CD4-positive, alpha-beta T cell (primary cell): ENCODE data around the gene EGFLAM. TPM values are rescaled to one million over a fixed set of nuclear protein-coding genes. Genes with fewer than 3 reads are reported as not detected.

Experiments used
- ATAC-seq: fragments of 200-7000 bp; cut with Tn5 transposase; one replicate; pipeline ENCODE4 v1.10.0; 2022; ENCODE audit warnings: mild to moderate bottlenecking; ENCODE audit not compliant: poor library complexity
- CTCF ChIA-PET: fragments of 350-600 bp; sonication (Branson Sonifier 250); formaldehyde crosslinking; loops from one replicate; lab custom pipeline; 2021; ENCODE audit warnings: antibody characterized with exemption, inconsistent platforms; lab: Charles Lee
- POLR2A ChIA-PET: fragments of 350-600 bp; sonication (Branson Sonifier 250); formaldehyde crosslinking; loops from one replicate; lab custom pipeline; 2021; ENCODE audit warnings: antibody characterized with exemption, inconsistent platforms; lab: Charles Lee
- DNase-seq, 14 experiments: peaks; one replicate each; pipeline ENCODE4 v3.0.0-alpha.2; 2013 to 2020; ENCODE audit warnings: mixed read lengths in 2 of 14
- H3K27ac ChIP-seq, 2 donors: one replicate each; pipeline versions ENCODE4 v1.5.1 to v1.7.0; 2013; ENCODE audit warnings: low read length in 2 of 2, low read depth in 1 of 2, mild to moderate bottlenecking in 1 of 2
- H3K27me3 ChIP-seq, 2 experiments: 1 replicate in 1 of 2; 2 replicates in 1 of 2; pipeline versions ENCODE4 v1.6.1 to v1.7.0; 2013; ENCODE audit warnings: low read length in 2 of 2, control low read depth in 1 of 2, mild to moderate bottlenecking in 1 of 2, moderate library complexity in 1 of 2; ENCODE audit not compliant: insufficient read depth in 2 of 2, control insufficient read depth in 1 of 2
- H3K36me3 ChIP-seq: one replicate; pipeline ENCODE4 v1.6.1; 2013; ENCODE audit warnings: low read length, control low read depth; ENCODE audit not compliant: insufficient read depth
- H3K4me1 ChIP-seq: one replicate; pipeline ENCODE4 v1.6.1; 2013; ENCODE audit warnings: low read length, control low read depth; ENCODE audit not compliant: insufficient read depth
- H3K4me3 ChIP-seq: one replicate; pipeline ENCODE4 v1.5.1; 2013; ENCODE audit warnings: mild to moderate bottlenecking, low read length, moderate library complexity
- H3K9me3 ChIP-seq, 2 experiments: 1 replicate in 1 of 2; 2 replicates in 1 of 2; pipeline versions ENCODE4 v1.6.1 to v1.7.0; 2013; ENCODE audit warnings: low read length in 2 of 2, mild to moderate bottlenecking in 2 of 2, control low read depth in 1 of 2, moderate library complexity in 1 of 2; ENCODE audit not compliant: control insufficient read depth in 1 of 2, insufficient read depth in 1 of 2
- H3K27ac Mint-ChIP-seq: one replicate; pipeline ENCODE4 v1.8.0; 2020; ENCODE audit warnings: mixed read lengths
- H3K27me3 Mint-ChIP-seq: one replicate; pipeline ENCODE4 v1.8.0; 2021; ENCODE audit warnings: mixed read lengths
- H3K36me3 Mint-ChIP-seq: one replicate; pipeline ENCODE4 v1.8.0; 2021; ENCODE audit warnings: low read depth, mixed read lengths
- H3K4me1 Mint-ChIP-seq: one replicate; pipeline ENCODE4 v1.8.0; 2021; ENCODE audit warnings: low read depth, mixed read lengths
- H3K4me3 Mint-ChIP-seq: one replicate; pipeline ENCODE4 v1.8.0; 2020; ENCODE audit warnings: mild to moderate bottlenecking, mixed read lengths
- H3K9me3 Mint-ChIP-seq: one replicate; pipeline ENCODE4 v1.8.0; 2020; ENCODE audit warnings: mixed read lengths
- intact Hi-C, 2 experiments: fragments of 100-400 bp; cut with DNase I in 1 of 2; cut with micrococcal nuclease in 1 of 2; formaldehyde crosslinking; loops; one replicate each; pipeline versions ENCODE4 v1.15.1 to v1.9.0; 2023 to 2025; cut with DNase I, micrococcal nuclease
- total RNA-seq, 174 experiments: library from RNA in 2 of 174; stranded (reverse) in 2 of 174; gene quantifications; one replicate each; pipeline ENCODE4 v1.2.3 and lab custom pipeline; 2021 to 2026
- TF ChIP-seq, protein P1 (sequence below): fragments of 200-600 bp; IDR thresholded peaks from one replicate; pipeline ENCODE4 v1.8.0; 2022; ENCODE audit warnings: antibody characterized with exemption, mild to moderate bottlenecking

The EGFLAM gene
- total RNA-seq, 2 experiments from 2014 or later: not detected

DNA sequence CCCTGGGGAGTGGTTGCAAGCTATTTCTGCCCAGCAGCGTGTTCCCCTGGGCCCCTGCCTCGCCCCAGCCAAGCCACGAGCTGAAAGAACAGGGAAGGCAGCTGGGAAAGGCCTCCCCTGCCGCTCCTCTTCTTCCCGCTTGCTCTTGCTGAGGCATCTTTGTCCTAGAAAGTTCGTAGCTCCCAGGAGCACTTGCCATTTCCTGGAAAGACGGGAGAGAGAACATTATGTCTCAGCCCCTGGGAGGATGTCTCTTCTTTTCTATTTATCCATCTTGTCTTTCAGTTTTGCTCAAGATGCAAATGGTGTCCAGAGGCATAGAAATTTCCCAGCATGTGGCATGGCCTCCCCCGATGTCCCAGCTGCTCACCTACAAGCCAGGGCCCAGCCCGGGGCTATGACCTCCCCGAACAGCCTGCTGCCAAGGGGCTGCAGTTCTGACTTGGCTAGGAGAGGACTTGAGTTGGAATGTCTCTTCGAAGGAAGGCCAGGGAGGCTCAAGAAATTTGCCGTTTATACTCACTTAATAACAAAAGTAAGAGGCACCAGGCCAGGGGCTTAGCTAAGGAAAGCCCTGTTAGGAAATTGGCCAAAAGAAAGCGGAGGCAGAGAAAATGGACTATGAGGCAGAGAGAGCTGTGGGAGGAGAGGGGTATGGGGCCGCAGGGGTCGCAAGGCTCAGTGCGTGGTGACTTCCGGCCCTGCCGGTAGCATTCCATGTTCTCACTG, 210.8 kb downstream of the EGFLAM start:
- Histone ChIP-seq H3K27me3 (peaks cover 18 to 22% of the 10 kb centered on the region in 2 experiments), H3K36me3 (no peaks in the 10 kb centered on the region), H3K4me3 (no peak overlapping the region), H3K27ac (no peak overlapping the region), H3K4me1 (no peaks in the 10 kb centered on the region), H3K9me3 (peaks cover 0 to 11% of the 10 kb centered on the region in 2 experiments)
- peaks cover 52% of the 10 kb centered on the region for H3K27me3 Mint-ChIP-seq
- no peaks in the 10 kb centered on the region for H3K9me3 Mint-ChIP-seq
- H3K36me3 Mint-ChIP-seq: no peaks in the 10 kb centered on the region
- DNase-seq (no peak), ATAC-seq (no peak)
- H3K4me3 Mint-ChIP-seq: no peak overlapping the region
- CTCF ChIA-PET: no interaction called here
- TF ChIP-seq, protein P1, sequence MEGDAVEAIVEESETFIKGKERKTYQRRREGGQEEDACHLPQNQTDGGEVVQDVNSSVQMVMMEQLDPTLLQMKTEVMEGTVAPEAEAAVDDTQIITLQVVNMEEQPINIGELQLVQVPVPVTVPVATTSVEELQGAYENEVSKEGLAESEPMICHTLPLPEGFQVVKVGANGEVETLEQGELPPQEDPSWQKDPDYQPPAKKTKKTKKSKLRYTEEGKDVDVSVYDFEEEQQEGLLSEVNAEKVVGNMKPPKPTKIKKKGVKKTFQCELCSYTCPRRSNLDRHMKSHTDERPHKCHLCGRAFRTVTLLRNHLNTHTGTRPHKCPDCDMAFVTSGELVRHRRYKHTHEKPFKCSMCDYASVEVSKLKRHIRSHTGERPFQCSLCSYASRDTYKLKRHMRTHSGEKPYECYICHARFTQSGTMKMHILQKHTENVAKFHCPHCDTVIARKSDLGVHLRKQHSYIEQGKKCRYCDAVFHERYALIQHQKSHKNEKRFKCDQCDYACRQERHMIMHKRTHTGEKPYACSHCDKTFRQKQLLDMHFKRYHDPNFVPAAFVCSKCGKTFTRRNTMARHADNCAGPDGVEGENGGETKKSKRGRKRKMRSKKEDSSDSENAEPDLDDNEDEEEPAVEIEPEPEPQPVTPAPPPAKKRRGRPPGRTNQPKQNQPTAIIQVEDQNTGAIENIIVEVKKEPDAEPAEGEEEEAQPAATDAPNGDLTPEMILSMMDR: no peak
- intact Hi-C loops: no loop called here
- no peaks in the 10 kb centered on the region for H3K4me1 Mint-ChIP-seq
- POLR2A ChIA-PET: no interaction called here
- no peak overlapping the region for H3K27ac Mint-ChIP-seq

DNA sequence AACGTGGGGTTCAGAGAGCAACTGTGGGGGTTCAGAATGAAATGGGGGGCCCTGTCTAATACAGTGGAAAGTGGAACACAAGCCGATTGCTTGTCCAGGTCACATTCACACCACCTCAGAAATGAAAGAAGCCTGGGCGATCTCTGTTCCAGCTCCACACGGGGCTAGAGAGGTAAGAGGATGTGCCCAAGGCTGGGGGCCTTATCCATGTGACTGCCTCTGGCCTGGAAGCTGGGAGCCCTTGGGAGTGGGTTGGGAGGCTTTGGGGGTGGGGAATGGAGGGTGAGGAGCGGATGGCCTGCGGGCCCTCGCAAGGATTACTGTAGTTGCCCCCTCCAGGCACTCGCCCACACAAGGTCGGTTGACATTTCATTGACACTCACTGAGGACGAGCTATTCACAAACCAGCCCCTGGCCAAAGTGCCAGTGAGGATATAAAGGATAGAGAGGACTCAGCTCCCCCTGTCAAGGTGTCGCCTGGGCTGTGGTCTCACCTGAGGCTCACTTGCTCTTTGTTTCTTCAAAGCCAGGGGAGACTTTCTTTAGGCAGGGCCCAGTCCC, 211.4 kb downstream of the EGFLAM start:
- Mint-ChIP-seq H3K4me3 (no peak overlapping the region), H3K36me3 (no peaks in the 10 kb centered on the region), H3K27ac (no peak overlapping the region), H3K4me1 (no peaks in the 10 kb centered on the region), H3K9me3 (no peaks in the 10 kb centered on the region), H3K27me3 (peaks cover 59% of the 10 kb centered on the region)
- ChIA-PET POLR2A (no interaction called here), CTCF (no interaction called here)
- Histone ChIP-seq H3K27me3 (peaks cover 18 to 22% of the 10 kb centered on the region in 2 experiments), H3K27ac (no peak overlapping the region), H3K4me1 (no peaks in the 10 kb centered on the region), H3K36me3 (no peaks in the 10 kb centered on the region), H3K4me3 (no peak overlapping the region), H3K9me3 (peaks cover 0 to 11% of the 10 kb centered on the region in 2 experiments)
- ATAC-seq: no peak
- intact Hi-C loops: no loop called here
- TF ChIP-seq, protein P1: no peak
- DNase-seq: no peak

DNA sequence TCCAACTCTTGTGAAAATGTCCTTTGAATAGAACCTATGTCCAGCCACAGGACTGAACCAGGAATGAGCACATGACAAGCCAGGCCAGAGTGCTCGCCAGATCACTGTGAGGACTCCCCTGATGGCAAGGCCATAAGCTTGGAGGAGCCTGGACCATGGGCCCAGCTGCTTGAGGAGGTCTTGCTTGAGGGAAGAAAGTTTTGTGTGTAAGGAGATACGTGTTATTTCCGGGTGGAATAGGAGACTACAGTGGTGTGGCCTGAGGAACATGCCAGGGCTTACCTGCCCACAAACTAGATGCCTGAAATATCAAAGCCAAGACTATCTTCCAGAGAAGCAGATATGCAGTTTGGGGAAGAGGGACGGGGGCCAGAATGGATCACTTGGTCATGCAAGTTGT, 213.3 kb downstream of the EGFLAM start:
- Histone ChIP-seq H3K4me1 (no peaks in the 10 kb centered on the region), H3K27ac (no peak overlapping the region), H3K9me3 (peaks cover 0 to 6% of the 10 kb centered on the region in 2 experiments), H3K27me3 (peaks cover 10 to 17% of the 10 kb centered on the region in 2 experiments), H3K4me3 (no peak overlapping the region), H3K36me3 (no peaks in the 10 kb centered on the region)
- TF ChIP-seq, protein P1: no peak
- no peak overlapping the region for H3K4me3 Mint-ChIP-seq
- DNase-seq: no peak
- H3K27ac Mint-ChIP-seq: no peak overlapping the region
- no peak for ATAC-seq
- H3K9me3 Mint-ChIP-seq: no peaks in the 10 kb centered on the region
- ChIA-PET POLR2A (no interaction called here), CTCF (no interaction called here)
- H3K36me3 Mint-ChIP-seq: no peaks in the 10 kb centered on the region
- no peaks in the 10 kb centered on the region for H3K4me1 Mint-ChIP-seq
- intact Hi-C loops: no loop called here
- H3K27me3 Mint-ChIP-seq: peaks cover 71% of the 10 kb centered on the region
